Activated CD8-positive, alpha-beta memory T cell treated with anti-CD3 and anti-CD28 coated beads, Interleukin-2, amount 50 U/mL, for 48 hours (primary cell): ENCODE data around the gene COL25A1.

Experiments
- DNase-seq: peaks from one replicate; pipeline ENCODE4 v3.0.0-alpha.2; 2020

The COL25A1 gene

GRCh38 chr4:108794136-108794535 is 508.3 kb downstream of the COL25A1 start:
- DNase-seq = no peak

GRCh38 chr4:108793415-108793814 is 509.0 kb downstream of the COL25A1 start:
- DNase-seq = no peak

GRCh38 chr4:108788731-108789130 is 513.7 kb downstream of the COL25A1 start:
- no peak for DNase-seq

- DNase-seq = no peak
These were observed 514.7 kb downstream of the COL25A1 start for GRCh38 chr4:108787724-108788123.

GRCh38 chr4:108787106-108787505 is 515.4 kb downstream of the COL25A1 start:
- no peak for DNase-seq

- DNase-seq = no peak
These were observed 516.1 kb downstream of the COL25A1 start for GRCh38 chr4:108786351-108786750.

GRCh38 chr4:108783665-108784463 is 518.6 kb downstream of the COL25A1 start:
- no peak for DNase-seq

- no peak for DNase-seq
These were observed 522.5 kb downstream of the COL25A1 start for GRCh38 chr4:108779958-108780357.

GRCh38 chr4:108777388-108777787 is 525.1 kb downstream of the COL25A1 start:
- DNase-seq = no peak

- DNase-seq = no peak
These were observed 526.5 kb downstream of the COL25A1 start for GRCh38 chr4:108775921-108776320.

- DNase-seq = no peak
These were observed 527.5 kb downstream of the COL25A1 start for GRCh38 chr4:108774809-108775530.

- DNase-seq = no peak
These were observed 530.1 kb downstream of the COL25A1 start for GRCh38 chr4:108772402-108772801.

- DNase-seq = no peak
These were observed 536.4 kb downstream of the COL25A1 start for GRCh38 chr4:108766058-108766457.

- no peak for DNase-seq
These were observed 538.5 kb downstream of the COL25A1 start for GRCh38 chr4:108763986-108764385.

GRCh38 chr4:108763226-108763593 is 539.2 kb downstream of the COL25A1 start:
- DNase-seq = no peak

GRCh38 chr4:108762559-108763225 is 539.8 kb downstream of the COL25A1 start, which contains the start of gene ETNPPL:
ETNPPL (minus strand) TSS chr4:108763053; CDS start chr4:108762898, 155 bp downstream.
- DNase-seq = peak; percentile 62
